Cerebellar nuclear complex (tissue), 1 donor: ENCODE data around the gene ESR1.
"Not testable (repeated sequence)": the region's sequence is repeated elsewhere in the genome, so short reads cannot be mapped to it uniquely, and the experiment has no call there.

Source experiments
- DNase-seq, 2 experiments: peaks; one replicate each; lab custom pipeline; 2025; lab: John Stamatoyannopoulos, UW

ESR1 gene

DNA sequence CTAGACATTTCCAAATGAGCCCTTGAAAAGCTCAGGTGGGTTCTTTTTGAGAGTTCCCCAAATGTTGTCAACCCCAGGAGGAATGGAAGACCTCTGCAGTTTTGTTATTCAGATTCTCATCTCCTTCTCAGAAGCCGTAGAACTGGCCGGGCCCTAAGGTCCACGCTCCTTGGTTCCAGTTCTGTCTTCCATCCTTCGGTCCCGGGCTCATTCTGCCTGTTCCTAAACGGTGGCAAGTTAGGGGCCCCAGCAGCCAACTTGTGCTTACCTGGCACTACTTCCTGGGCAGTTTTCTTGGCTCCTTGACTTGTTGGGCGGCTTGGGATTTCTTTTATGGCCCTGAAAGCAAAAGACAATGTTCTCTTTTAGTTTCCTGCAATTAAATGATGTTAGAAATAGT lies 6.4 kb downstream of the ESR1 start:
- DNase-seq: no peak

DNA sequence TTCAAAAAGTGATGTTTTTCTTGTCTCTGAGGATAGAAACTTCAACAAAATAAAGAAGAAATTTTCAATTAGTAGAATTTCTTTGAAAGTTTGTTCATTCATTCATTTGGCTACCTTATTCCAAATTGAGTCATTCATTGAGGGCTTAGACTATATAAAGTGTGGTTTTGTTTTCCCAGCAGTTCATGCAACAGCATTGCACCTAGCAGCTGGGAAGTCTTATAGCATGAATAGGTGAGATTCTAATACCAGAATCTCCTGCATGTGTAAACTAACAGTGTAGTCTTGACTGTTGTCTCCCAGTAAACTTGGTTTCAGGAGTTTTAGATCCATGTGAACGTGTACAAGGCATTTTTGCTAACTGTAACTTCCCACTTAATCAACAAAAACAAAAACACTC lies 7.1 kb downstream of the ESR1 start:
- no peak for DNase-seq

DNA sequence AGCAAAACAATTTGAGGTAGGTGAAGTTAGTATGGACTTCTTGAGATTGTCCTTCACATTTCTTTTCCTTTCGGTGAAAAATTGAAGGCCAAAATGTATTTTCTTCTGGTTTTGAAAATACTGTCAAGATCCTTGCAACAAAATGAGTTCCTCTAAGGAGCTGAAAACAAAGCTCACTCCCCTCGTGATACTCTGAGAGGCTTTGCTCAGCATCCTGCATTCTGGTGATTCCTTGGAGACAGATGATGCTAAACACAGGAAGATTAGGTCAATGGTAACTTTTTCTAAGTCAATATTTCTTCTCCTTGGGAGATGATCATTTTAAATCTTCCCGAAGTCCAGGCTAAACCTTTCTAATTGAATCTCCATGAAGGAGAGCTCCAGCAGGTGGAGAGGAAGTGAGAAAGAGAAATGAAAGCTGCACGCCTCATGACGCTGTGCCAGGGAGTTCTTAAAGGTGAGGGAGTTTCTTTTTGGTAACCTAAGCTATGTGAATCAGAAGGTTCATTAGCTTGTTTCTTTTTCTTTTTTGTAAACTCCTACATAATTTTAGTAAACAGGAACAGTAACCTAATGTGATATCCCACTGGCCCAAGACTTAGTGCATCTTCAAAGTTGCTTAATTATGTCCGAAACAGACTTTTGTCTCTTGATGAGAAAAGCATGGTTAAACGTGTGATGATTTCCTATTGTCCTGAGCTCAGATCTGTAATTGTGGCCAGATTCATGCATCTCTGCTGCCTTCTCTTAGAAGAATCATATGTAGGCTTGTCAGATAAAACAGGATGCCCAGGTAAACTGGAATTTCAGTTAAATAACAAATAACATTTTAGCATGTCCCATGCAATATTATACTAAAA lies 15.0 kb downstream of the ESR1 start:
- DNase-seq: no peak

DNA sequence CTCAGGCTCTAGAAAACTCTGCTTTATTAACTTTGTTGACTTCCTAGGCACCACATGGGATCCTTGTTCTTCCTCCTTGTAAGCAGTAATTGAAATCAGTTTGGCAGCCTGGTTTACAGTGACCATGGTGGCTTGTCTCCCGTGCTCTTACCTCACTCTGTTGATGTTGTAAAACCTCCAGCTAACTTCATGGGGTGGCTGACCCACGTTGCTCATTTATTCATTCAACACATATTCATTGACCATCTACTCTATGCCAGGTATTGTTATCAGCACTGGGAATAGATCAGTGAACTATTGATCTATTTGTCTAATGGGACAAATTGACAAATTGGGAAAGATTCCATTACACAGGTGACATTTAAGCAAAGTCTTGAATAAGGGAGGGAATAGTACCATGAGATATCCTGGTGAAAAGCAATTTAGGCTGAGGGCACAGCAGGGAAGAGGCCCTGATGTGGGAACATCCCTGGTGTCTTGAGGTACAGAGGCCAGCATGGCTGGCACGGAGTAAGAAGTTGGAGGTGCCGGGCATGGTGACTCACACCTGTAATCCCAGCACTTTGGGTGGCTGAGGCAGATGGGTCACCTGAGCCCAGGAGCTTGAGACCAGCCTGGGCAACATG lies 19.1 kb downstream of the ESR1 start:
- DNase-seq: no peak

DNA sequence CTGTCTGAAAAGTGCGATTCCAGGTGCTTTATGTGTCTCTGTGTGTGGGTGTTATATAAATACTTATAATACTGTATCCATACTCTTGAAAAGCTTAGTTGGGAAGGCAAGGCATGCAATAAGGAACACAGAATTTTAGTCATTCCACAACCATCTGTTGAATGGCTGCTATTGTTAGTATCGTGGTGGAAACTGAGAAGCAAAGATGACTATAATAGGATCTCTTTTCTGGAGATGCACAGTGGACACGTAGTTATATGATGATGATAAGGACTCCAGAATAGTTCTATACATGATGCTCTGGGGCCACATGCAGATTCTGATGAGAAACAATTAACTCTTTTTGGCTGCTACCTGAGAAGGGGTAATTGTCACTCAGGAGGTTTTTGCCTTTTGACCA lies 25.2 kb downstream of the ESR1 start:
- no peak for DNase-seq

DNA sequence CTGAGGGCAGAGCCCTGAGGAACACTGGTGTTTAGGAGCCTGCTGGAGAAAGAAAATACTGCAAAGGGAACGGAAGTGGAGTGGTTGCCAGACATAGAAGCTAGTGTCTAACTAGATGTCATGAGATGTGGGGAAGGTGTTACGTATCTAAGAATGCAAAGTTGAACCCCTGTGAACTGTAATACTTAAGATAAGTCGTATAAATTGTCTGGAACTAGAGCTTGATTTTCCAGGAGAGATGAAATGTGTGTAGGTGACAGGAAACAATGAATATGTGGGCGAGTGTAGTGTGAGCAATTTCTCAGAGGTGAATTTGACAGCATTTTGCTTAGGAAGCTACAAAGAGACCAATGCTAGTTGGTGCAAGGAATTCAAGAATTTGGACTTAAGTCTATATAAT lies 27.9 kb downstream of the ESR1 start:
- DNase-seq: no peak

DNA sequence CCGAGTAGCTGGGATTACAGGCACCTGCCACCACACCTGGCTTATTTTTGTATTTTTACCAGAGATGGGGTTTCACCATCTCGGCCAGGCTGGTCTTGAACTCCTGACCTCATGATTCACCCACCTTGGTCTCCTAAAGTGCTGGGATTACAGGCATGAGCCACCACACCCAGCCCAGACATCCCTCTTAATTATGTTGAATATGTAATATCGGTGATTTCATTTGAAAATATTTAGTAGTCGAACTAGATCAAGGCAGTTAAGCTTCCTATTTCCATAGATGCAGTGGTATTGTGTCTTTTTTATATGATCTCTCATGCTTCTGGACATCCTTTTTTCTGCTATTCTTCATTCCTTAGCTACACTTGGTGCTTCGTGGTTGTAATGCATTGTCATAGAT lies 29.7 kb downstream of the ESR1 start:
- DNase-seq: no peak

DNA sequence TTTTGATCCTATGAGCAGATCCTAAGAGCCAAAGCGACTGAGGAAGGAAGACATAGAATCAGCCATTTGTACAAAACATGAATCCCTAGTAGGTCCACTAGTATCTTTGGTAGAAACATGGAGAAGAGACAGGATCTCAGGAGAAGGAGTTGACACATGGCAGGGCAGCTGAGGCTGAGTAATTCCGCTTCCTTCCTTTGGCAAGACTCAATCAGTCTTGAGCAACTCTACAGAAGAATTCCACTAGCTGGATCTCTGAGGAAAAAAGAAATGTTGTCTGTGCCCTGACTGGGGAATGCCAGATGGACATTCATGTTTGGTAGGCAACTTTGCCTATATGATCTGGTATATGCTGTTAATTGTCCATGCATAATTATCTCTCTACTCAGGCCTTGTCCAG lies 35.3 kb downstream of the ESR1 start:
- no peak for DNase-seq

DNA sequence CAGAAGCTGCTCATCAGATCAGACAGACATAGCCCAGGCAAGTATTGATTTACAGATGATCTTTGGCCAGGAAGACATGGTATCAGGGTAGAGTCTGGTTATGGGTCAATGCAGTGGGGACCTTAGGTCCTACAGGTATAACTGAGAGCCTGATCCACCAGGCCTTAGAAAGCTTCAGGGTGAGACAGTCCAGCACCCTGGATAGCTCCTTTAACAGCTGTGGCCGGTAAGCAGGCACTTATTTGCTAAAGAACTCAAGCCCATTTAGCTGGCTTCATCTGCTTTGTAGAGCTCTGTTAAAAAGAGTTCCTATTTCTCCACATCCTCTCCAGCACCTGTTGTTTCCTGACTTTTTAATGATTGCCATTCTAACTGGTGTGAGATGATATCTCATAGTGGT lies 39.6 kb downstream of the ESR1 start:
- DNase-seq: no peak

DNA sequence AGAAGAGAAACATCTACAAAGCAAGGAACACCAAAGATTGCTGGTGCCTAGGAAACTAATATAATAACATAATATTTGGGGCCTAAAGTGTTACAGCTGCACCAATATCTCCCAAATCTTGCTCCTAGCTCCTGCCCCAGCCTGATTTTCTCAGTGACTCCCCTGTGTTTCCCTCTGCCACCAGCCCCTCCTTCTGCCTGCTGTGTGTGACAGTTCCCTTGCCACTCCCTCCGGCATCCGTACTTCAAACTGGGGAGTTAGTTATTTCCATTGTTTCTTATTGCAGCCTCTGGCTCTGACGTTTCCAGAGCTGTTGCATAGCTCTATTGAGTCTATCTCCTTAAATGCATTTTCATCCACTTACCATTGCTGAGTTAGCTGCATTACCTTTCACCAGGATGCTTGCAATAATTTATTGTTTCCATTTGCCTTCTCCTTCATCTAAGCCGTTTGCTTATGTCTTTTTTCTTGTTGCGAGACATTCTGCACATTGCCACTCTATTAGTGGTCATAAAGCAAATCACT lies 43.1 kb downstream of the ESR1 start:
- DNase-seq: no peak

DNA sequence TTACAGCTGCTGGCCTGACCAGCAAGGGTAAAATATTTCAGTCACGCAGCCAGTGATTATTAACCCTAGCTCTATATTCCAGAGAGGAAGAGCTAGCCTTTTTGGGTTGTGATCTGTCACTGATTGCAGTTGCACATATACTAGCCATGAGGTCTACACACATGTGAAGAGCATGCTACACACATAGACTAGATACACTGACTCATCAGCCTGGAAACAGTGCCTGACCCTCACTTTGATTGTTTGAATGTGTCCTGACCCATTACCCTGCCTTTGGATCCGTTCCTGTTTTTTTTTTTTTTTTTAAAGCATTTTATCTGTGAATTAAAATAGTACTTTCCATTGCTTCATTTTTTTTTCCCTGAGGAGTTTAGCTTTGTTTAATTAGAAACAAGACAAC lies 50.8 kb downstream of the ESR1 start:
- DNase-seq: no peak

DNA sequence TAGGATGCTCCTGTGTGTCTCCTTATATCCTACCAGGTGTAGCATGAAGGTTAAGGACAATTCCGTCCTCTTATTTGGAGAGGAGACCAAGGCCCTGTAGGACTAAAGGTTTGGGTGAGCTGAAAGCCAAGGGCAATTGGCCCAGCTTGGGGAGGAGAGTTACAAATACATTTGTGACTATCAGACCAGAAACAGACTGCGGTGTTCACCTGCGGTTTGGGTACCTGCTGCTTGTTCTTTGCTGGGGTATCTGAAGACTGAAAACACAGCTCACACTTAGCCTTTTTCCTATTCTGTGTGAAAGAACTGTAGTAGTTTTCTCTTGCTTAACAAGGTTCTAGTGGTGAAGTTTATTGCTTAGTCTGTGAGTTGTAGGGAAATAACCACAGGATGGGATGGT lies 55.0 kb downstream of the ESR1 start:
- no peak for DNase-seq

DNA sequence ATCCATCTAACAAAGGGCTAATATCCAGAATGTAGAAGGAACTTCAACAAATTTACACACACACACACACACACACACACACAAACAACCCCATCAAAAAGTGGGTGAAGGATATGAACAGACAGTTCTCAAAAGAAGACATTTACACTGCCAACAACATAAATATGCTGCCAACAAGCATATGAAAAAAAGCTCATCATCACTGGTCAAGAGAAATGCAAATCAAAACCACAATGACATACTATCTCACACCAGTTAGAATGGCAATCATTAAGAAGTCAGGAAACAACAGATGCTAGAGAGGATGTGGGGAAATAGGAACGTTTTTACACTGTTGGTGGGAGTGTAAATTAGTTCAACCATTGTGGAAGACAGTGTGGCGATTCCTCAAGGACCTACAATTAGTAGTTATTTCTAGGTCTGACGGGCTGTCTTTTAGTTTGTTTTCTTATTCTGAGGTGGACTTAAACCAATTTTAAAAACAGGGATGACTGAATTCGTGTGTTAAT lies 59.9 kb downstream of the ESR1 start:
- not testable (repeated sequence) for DNase-seq

DNA sequence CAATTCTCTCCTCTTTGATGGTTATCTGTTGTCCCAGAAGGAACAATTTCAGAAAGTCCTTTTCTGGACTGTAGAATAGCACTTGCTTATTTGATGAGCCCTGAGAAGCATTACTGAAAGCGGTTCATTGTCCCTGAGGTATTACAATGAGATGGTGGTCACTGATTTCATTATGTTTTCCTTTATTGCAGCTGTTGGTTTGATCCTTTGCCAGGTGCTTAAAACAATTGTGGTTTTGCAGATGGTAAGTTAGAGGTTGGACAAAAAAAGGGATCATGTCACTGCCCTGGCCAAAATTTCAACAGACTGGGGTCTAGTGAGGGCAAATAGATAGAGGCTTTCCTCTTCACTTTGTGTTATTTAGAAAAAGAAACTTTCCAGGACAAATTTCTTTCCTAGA lies 61.9 kb downstream of the ESR1 start:
- no peak for DNase-seq

DNA sequence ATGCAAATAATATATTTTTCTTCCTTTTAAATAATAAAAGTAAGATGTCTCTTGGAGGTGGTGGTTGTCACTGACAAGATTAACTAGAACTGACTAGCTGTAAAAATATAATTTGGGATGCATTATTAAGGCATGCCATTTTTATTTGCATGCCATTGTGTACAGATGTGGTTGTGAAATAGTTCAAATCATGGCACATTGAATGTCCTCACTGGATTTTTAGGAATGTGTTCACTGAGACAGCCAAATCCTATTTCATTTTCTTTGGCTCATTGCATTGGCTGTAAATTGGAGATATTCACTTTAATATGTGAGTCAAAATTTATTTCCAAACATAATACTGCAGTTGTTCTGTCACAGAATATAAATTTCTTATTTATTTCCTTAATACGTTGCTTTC lies 62.3 kb downstream of the ESR1 start:
- no peak for DNase-seq

DNA sequence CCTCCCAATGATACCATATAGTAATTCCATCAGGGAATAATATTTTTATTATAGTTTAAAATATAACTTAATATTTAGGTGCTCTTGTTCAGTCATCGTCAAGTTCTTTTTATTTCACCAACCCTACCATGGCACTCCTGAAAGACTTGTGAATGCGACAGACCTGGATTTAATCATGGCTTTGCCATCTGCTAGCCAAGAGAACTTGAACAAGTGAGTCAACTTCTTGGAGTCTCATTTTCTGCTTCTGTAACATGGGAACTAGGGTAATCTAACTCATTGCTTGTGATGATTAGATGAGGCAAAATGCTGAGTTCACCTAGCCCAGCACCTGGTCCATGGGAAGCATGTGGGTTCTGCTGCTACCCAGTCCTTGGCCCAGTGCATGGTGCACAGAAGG lies 62.9 kb downstream of the ESR1 start:
- DNase-seq: no peak

DNA sequence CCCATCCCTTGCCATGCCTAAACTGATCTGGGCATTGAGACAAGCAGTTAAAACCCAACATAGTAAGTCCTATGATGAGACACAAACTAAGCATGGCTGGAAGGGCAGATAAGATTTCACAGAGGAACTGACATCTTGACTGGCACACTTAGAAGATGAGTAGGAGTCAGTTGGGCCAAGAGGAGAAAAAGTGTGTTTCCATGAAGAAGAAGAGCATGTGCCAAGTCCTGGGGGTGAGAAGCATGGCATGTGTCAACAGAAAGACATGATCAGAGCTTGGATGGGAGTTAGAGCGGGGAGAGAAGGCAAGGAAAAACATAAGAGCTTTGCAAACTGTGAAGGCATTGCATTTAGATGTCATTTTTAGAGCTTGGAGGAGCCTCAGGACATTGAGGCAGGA lies 68.0 kb downstream of the ESR1 start:
- DNase-seq: no peak

DNA sequence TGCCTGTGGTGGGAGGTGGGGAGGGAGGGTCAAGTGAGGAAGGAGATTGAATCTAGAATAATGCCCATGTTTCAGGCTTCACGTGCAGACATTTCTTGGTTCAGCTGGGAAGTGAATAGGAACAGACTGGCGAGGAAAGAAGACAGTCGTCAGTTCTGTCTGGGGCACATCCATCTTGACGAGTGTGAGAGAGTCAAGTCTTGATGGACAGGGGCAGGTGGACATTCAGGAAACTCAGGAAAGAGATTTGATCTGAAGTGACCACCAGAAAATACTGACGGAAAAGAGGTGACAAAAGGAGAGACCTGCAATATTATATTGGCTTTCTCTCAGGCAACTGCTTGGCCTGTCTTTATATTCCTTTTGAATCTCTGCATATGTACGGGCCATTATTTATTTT lies 68.6 kb downstream of the ESR1 start:
- no peak for DNase-seq

DNA sequence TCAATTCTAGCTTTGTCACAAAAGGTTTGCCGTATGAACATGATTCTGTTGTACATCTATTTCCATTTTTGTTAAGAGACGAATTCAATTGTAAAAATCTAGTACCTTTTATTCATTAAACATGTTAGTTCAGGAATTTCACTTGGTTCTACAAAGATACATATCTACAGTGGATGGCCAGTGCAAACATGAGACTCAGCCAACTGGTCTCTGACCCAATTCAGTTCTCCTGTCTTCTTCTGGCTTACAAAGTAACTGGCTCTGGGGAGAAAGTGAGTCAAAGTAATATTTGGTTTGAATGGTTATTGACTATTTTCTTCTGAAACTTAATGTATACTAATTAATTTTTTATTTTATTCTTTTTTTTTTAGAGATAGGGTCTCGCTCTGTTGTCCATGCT lies 70.0 kb downstream of the ESR1 start:
- DNase-seq: no peak

DNA sequence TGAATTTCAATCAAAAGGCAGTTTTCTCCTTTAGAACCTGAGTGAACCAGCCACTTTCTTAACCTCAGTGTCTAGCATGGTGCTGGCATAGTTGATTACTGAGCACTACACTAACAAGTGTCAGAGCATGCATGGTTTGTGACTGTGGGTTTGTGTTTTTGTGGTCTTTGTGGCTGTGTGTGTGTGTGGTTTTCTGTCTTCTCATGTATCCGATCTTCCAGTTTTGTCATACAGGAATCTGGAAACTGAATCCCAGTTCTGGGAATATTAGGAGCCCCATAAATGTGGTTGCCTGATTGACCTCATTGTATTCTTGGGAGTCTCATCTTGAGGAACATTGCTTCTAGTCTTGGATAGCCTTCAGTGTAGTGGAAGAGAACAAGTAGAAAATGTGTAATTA lies 73.7 kb downstream of the ESR1 start:
- DNase-seq: no peak

DNA sequence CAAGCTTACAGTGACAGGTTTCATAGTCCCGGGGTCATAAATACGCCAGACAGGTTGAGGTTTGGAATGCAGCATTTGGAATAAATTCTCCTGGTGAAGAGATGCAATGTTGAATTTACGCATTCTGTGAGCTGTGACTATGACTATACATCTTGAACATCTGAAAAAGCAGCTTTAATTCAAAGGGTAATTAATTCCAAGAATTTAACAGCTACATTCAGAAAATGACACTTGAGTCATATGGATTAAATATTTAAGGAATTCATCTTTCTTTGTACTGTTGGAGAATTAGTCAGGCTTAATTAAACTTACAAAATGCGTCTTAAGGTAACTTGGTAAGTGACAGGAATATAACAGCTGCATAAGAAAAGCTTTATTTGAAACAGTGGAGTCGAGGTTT lies 74.7 kb downstream of the ESR1 start:
- DNase-seq: no peak

DNA sequence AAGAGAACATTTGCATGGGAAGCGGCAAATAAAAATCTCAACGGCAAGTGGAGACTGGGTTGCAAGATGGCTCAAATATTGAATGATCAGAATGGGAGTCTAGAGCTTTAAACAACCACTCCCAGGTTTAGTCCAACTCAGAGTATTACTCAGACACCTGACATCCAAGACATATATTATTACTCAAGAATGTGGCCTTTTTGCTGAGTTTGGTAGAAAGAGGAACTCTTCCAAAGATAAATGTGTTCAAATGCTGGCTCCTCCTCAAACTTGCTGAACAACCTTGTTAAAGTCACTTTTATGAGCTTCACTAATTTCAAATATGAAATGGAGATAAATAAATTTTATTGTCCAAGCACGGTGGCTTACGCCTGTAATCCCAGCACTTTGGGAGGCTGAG lies 77.8 kb downstream of the ESR1 start:
- no peak for DNase-seq

DNA sequence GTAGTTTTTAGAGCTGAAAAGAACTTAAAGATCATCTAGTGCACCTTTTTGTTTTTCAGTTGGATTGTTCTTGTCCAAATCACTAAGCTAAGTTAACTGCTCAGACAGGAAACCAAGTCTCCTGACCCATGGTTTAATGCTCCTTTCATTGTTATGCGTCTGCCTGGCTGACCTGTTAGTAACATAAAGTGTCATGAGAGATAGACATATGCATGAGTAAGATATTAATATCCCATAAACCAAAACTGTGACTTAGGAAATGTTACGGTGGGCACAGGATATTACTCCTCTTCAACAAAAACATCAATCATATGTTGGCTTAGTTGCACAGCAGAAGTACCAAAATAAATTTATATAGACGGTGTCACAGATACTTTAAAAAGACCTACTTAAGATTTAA lies 84.0 kb downstream of the ESR1 start:
- no peak for DNase-seq
